Breast epithelium (tissue), 4 donors: ENCODE measurements around the gene NNAT. TPM values are rescaled to one million over a fixed set of nuclear protein-coding genes. Genes with fewer than 3 reads are reported as not detected.

ENCODE experiments used
- DNase-seq, 2 donors: peaks; one replicate each; pipeline ENCODE4 v3.0.0-alpha.2; 2019; ENCODE audit warnings: low spot score in 2 of 2
- H3K27ac ChIP-seq, 2 donors: fragments of 200-600 bp; sonication (generic) in 1 of 2; one replicate each; pipeline ENCODE4 v1.5.1; 2016 to 2019; ENCODE audit warnings: mild to moderate bottlenecking in 1 of 2
- H3K27me3 ChIP-seq, 2 donors: fragments of 200-600 bp; sonication (generic) in 1 of 2; one replicate each; pipeline versions ENCODE4 v1.5.1 to v1.6.0; 2017 to 2019; ENCODE audit warnings: control low read depth in 1 of 2, mild to moderate bottlenecking in 1 of 2
- H3K36me3 ChIP-seq: fragments of 200-600 bp; one replicate; pipeline ENCODE4 v1.5.1; 2019
- H3K4me1 ChIP-seq, 2 donors: fragments of 200-600 bp; sonication (generic); one replicate each; pipeline ENCODE4 v1.5.1; 2016 to 2019; ENCODE audit warnings: control low read depth in 1 of 2
- H3K4me3 ChIP-seq, 3 donors: fragments of 200-600 bp; sonication (generic); 1 replicate in 2 of 3; 2 replicates in 1 of 3; pipeline ENCODE4 v1.5.1; 2016 to 2019; ENCODE audit warnings: mild to moderate bottlenecking in 3 of 3, moderate library complexity in 2 of 3
- H3K9me3 ChIP-seq, 2 donors: fragments of 200-600 bp; sonication (generic) in 1 of 2; one replicate each; pipeline ENCODE4 v1.5.1; 2016 to 2019; ENCODE audit warnings: control low read depth in 1 of 2
- CTCF ChIP-seq, 3 donors: fragments of 450-650 bp; IDR thresholded peaks; one replicate each; pipeline ENCODE4 v1.5.1; 2016 to 2017; ENCODE audit warnings: antibody characterized with exemption in 3 of 3, mild to moderate bottlenecking in 3 of 3, moderate library complexity in 3 of 3
- POLR2A ChIP-seq: fragments of 450-650 bp; IDR thresholded peaks from one replicate; pipeline ENCODE4 v1.6.1; 2016; ENCODE audit warnings: antibody characterized with exemption, mild to moderate bottlenecking, moderate library complexity
- POLR2AphosphoS5 ChIP-seq, 3 donors: sonication (generic); formaldehyde crosslinking; IDR thresholded peaks; one replicate each; pipeline ENCODE4 v1.6.1; 2017; ENCODE audit warnings: antibody characterized with exemption in 3 of 3
- intact Hi-C: fragments of 100-400 bp; cut with DNase I; formaldehyde crosslinking; loops from one replicate; pipeline ENCODE4 v1.15.1; 2023; ENCODE audit warnings: low total_unique reads
- total RNA-seq, 3 donors: library from RNA; depleted of rRNA; stranded (reverse); fragments of >200 nt; gene quantifications; one replicate each; pipeline ENCODE4 v1.1.0, GENCODE V29; 2016

The NNAT gene
- total RNA-seq, 3 donors from 2014 or later: 3.9 to 82.1 (median 9.7) TPM

DNA sequence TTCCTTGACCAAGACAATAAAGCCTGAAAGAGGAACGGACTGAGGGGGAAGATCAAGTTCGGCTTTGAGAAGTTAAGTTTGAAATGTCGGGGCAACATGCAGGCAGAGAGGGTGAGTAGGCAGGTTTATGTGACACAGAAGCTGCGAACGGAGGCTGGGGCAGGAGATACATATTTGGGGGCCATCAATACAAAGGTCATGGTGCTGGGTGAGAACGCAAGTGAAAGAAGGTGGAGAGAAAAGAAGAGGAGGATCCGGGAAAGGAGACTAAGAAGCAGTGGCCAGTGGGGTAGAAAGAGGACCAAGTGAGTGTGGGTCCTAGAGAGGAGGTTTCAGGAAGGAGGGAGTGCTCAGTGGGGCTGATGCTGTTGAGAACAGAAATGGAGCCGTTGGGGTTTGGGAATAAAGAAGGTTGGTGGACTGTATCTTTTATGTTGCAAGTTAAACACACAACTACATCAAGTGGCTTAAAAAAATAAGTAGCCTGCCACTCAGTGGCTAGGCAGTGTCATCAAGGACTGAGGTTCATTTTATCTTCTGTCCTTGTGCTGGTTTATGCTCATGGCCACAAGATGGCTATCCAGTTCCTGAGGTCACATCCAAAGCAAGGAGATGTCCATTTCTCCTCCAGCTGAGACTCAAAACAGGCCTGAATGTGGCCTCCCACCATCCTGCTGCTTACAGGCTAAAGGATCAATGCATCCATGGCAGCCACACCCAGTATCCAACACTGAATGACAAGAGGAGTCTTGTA is 8.3 kb downstream of the NNAT start:
- Histone ChIP-seq H3K27ac (no peak overlapping the region), H3K4me1 (peaks cover 4 to 9% of the 10 kb centered on the region in 2 donors)
- intact Hi-C loops: no loop called here

DNA sequence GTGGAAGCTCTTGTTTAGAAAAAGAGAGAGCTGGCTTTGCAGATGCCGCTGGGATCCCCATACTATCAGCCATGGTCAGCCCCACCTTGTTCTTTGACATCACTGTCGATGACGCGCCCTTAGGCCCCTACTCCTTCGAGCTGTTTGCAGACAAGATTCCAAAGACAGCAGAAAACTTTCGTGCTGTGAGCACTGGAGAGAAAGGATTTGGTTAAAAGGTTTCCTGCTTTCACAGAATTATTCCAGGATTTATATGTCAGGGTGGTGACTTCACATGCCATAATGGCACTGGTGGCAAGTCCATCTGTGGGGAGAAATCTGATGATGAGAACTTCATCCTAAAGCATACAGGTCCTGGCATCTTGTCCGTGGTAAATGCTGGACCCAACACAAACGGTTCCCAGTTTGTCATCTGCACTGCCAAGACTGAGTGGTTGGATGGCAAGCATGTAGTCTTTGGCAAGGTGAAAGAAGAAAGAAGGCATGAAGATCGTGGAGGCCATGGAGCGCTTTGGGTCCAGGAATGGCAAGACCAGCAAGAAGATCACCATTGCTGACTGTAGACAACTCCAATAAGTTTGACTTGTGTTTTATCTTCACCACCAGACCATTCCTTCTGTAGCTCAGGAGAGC is 9.0 kb downstream of the NNAT start:
- intact Hi-C loops: loop anchor here (10.0 kb wide), 2 partner anchors 255 to 325 kb away; no protein-coding TSS in a partner anchor
- peaks cover 0 to 6% of the 10 kb centered on the region in 2 donors for H3K4me1 ChIP-seq
- no peak overlapping the region for H3K27ac ChIP-seq
- no peaks in the 10 kb centered on the region for H3K36me3 ChIP-seq
- H3K4me3 ChIP-seq: no peak overlapping the region
- no peaks in the 10 kb centered on the region for H3K27me3 ChIP-seq
- DNase-seq: no peak
- TF ChIP-seq POLR2AphosphoS5 (IDR thresholded peaks at IDR 0.05) (no peak), CTCF (IDR thresholded peaks at IDR 0.05) (no peak), POLR2A (no peak)
- H3K9me3 ChIP-seq: no peaks in the 10 kb centered on the region

More for the DNA sequence above, 8.3 kb downstream of the NNAT start:
- Histone ChIP-seq H3K4me3 (no peak overlapping the region), H3K36me3 (no peaks in the 10 kb centered on the region), H3K27me3 (no peaks in the 10 kb centered on the region), H3K9me3 (no peaks in the 10 kb centered on the region)
- DNase-seq: no peak
- no peak for TF ChIP-seq POLR2A
- no peak for TF ChIP-seq POLR2AphosphoS5 (IDR thresholded peaks at IDR 0.05)
- TF ChIP-seq CTCF (IDR thresholded peaks at IDR 0.05): no peak

DNA sequence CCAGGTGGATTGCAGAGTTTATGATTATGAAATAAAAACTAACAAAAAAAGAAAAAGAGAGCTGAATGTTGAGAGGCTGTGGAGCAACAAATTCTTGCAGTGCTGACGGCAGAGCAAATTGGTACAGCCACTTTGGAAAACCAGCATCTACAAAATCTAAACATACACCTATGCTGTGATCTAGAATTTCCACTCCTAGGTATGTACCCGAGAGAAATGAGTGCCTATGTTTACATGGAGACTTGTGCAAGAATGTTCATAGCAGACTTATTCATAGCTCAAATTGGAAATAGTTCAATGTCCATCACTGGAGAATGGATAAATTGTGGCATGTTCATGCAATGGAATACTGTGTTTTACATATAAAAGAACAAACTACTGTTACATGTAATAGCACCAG is 9.6 kb downstream of the NNAT start:
- Histone ChIP-seq H3K9me3 (no peaks in the 10 kb centered on the region), H3K27ac (no peak overlapping the region), H3K4me3 (no peak overlapping the region), H3K27me3 (no peaks in the 10 kb centered on the region), H3K36me3 (no peaks in the 10 kb centered on the region), H3K4me1 (peaks cover 0 to under 1% of the 10 kb centered on the region in 2 donors)
- intact Hi-C loops: loop anchor here (10.0 kb wide), 2 partner anchors 256 to 326 kb away; no protein-coding TSS in a partner anchor
- DNase-seq: no peak
- TF ChIP-seq CTCF (IDR thresholded peaks at IDR 0.05) (no peak), POLR2A (no peak), POLR2AphosphoS5 (IDR thresholded peaks at IDR 0.05) (no peak)

DNA sequence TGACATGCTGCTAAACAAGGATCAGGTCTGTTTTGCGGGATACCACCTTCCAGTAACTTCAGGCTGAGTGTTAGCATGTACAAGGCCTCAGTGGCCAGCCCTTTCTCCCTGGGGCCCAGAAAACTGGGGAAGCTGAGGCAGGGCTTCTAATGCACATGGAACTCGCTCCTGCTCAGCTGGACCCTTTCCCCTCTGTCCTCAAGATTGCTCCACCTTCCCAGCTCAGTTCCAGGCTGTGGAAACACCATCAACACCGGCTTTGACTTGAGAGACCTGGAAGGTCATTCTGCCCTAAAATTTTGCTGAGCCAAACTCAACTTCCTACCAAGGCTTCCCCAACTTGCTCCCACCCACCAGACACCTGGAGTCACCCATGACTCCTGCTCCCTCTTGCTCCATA is 10.8 kb downstream of the NNAT start:
- no peak overlapping the region for H3K27ac ChIP-seq
- no peaks in the 10 kb centered on the region for H3K4me1 ChIP-seq
- DNase-seq: no peak
- intact Hi-C loops: loop anchor here (10.0 kb wide), 2 partner anchors 257 to 327 kb away; no protein-coding TSS in a partner anchor
- H3K9me3 ChIP-seq: no peaks in the 10 kb centered on the region
- TF ChIP-seq CTCF (IDR thresholded peaks at IDR 0.05): no peak
- TF ChIP-seq POLR2A: no peak
- no peak for TF ChIP-seq POLR2AphosphoS5 (IDR thresholded peaks at IDR 0.05)
- no peak overlapping the region for H3K4me3 ChIP-seq
- H3K36me3 ChIP-seq: no peaks in the 10 kb centered on the region
- no peaks in the 10 kb centered on the region for H3K27me3 ChIP-seq

GRCh38 chr20:37533154-37533715 is 12.2 kb downstream of the NNAT start:
- TF ChIP-seq POLR2A: no peak
- TF ChIP-seq POLR2AphosphoS5 (IDR thresholded peaks at IDR 0.05): no peak
- no peak for TF ChIP-seq CTCF (IDR thresholded peaks at IDR 0.05)
- no peak overlapping the region for H3K4me3 ChIP-seq
- H3K4me1 ChIP-seq: no peaks in the 10 kb centered on the region
- no peak overlapping the region for H3K27ac ChIP-seq
- no peaks in the 10 kb centered on the region for H3K36me3 ChIP-seq
- H3K9me3 ChIP-seq: no peaks in the 10 kb centered on the region
- no peak for DNase-seq
- intact Hi-C loops: loop anchor here (10.0 kb wide), 2 partner anchors 258 to 328 kb away; no protein-coding TSS in a partner anchor
- no peaks in the 10 kb centered on the region for H3K27me3 ChIP-seq
